ENCODE data around the gene TMPRSS7.

The TMPRSS7 gene, protein sequence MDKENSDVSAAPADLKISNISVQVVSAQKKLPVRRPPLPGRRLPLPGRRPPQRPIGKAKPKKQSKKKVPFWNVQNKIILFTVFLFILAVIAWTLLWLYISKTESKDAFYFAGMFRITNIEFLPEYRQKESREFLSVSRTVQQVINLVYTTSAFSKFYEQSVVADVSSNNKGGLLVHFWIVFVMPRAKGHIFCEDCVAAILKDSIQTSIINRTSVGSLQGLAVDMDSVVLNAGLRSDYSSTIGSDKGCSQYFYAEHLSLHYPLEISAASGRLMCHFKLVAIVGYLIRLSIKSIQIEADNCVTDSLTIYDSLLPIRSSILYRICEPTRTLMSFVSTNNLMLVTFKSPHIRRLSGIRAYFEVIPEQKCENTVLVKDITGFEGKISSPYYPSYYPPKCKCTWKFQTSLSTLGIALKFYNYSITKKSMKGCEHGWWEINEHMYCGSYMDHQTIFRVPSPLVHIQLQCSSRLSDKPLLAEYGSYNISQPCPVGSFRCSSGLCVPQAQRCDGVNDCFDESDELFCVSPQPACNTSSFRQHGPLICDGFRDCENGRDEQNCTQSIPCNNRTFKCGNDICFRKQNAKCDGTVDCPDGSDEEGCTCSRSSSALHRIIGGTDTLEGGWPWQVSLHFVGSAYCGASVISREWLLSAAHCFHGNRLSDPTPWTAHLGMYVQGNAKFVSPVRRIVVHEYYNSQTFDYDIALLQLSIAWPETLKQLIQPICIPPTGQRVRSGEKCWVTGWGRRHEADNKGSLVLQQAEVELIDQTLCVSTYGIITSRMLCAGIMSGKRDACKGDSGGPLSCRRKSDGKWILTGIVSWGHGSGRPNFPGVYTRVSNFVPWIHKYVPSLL

DNA sequence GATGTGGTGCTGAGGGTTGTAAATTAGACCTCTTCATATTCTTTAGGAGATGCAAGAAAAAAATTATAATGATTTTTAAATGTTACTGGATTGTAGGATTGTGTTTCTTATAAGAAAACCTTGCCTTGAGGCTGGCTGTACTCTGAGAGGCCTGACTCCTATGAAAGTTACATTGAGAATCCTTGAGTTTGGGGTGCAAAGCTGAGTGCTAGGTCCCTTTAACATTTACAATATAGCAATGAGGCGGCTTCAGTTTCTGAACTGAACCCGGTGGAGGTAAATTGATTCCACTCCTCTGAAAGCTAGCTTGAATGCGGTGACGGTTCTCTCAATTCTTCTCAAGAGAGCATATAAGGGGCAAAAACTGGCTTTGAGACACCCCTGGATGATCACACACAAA lies at the start of gene TMPRSS7:
Gene TMPRSS7 (plus strand): TSS at position 301 of the 400 bp plus-strand sequence. CDS start 110 bp downstream, outside the sequence.
- no peak for DNase-seq

DNA sequence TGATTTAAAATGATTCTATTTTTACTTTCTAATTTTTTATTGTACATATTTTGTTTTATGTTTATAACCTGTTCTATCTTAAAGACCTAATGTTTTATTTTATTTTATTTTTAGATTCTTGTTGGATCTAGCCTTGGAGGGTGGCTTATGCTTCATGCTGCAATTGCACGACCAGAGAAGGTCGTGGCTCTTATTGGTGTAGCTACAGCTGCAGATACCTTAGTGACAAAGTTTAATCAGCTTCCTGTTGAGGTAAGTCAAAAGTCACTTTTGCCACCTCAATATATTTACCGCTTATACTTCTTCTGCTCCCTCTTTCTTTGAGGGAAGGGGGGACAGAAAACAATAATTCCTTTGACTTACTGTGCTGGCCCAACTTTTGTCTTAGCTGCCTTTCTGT lies 47.7 kb upstream of the TMPRSS7 start:
- DNase-seq = no peak

DNA sequence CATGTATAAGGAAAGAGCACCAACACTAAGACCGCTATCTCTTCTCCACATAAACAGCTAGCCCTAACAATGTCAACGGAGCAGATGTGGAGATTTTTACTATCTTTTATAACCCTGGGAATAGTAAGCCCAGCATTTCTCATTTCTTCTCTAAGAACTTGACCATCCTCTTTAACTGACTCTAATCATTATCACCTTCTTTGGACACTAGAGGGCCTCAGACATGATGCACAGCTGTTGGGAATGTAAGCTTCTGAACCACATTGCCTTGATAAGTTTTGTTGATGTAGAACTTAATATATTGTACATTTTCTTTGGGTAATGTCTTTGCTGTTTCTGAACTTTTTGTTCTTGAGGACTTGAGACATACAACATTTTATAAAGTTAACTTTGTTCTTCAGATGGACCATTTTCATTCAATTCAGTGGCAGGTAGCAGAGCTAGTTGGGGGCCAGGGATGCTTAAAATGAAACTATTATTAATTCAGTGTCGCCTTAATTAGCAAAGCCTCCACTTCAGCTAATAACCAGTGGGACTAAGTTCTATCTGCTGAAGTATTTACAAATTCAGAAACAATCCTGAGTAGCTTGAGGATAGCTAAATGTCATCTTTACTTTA lies 45.4 kb upstream of the TMPRSS7 start:
- no peak for DNase-seq

DNA sequence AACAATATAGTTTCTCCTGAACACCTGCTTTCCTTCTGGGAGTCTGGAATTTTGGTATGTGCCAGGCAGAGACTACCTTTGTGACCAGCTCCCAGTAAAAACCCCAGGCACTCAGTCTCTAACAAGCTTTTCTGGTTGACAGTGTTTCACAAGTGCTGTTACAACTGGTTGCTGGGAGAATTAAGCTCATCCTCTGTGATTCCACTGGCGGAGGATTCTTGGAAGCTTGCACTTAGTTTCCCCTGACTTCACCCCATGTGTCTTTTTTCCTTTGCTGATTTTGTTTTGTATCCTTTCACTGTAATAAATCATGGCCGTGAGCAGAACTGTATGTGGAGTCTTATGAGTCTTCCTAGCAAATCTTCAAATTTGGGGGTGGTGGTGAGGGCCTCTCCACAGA lies 41.5 kb upstream of the TMPRSS7 start:
- DNase-seq = no peak

DNA sequence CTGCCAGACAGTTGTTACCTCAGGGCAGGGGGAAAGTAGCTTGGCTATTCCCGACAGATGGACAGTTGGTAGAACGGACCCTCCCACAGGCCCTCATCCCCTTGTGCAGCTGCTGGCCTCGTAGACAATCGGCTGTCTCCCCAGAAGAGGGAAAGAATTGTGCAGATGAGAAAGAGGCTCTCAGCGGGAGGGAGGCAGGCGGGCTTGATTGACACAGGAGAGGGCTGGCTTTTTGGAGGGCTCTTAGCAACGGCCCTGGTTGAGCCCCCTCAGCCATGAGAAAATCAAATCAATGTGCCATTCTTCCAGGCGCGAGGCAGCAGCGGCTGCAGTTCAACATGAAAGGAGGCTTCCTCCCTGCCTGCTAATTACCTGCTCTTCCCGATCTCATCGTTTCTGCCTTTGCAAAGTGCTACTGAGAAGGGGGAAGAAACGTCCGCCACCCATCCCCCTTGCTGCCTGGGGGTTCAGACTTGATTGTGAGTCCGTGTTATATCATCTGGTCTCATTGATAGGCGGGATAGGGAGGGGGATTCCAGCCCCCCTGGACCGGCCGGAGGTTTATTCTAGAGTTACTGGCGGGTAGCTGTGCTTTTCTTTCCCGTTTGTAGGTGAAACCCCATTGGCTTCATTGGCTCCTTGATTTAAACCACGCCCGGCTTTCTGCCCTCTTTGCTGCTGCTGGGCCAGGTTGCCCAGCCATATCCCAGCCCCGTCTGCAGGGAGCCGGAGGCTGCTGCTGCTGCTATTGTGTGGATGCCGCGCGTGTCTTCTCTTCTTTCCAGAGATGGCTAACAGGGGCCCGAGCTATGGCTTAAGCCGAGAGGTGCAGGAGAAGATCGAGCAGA lies 35.7 kb upstream of the TMPRSS7 start, which contains the start of gene TAGLN3:
Gene TAGLN3 (plus strand): TSS at position 287 of the 848 bp plus-strand sequence. CDS start 501 bp downstream, at position 788.
- no peak for DNase-seq

DNA sequence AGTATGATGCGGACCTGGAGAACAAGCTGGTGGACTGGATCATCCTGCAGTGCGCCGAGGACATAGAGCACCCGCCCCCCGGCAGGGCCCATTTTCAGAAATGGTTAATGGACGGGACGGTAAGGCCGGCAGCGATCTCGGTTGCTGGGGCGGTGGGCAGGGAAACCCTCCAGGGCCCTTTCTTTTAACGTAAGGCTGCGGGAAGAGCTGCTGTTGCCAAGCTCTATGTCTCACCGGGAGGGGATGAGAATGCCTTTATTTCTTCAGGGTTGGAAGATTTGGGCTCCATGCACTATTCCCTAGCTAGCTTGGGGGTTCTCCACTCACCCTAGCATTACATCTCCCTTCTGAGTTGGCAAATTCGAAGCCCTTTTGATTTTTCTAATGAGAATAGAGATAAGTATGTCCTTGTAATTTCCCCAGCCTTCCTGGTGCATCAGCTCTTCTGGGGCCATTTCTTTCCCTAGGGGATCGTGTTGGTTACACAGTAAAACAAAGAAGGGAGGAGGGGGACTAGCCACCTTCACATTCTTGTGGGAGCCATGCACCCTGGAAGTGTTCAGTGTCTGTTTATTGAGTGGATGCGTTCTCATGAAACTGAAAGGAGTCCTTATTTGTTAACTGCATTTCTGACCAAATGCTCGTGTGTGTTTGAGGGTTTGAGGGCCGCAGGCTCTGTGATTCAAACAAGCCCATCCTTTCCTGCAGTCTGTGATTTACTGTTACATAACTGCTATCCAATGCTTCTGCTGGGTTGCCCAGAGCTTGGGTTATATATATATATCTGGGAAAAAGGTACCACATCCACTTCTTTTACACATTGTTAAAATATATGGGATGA lies 34.8 kb upstream of the TMPRSS7 start:
- DNase-seq = no peak

DNA sequence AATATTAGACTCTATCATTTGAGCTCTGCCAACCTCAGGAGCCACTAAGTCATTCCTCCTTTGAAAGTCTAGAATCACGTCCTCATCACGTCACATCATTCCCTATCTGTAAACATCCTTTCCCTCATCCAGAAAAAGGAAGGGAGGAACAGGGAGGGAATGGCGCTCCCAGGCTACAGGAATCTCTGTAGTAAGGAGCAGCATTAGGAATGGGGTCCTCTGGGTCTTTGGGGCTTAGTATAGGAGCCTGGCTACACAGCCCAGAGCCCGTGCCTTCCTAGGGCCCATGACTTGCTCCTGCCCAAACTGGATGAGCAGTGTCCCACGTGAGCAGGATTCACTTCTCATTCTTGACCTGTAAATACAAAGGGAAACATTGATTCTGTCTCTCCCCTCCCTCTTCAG lies 34.2 kb upstream of the TMPRSS7 start:
- no peak for DNase-seq

DNA sequence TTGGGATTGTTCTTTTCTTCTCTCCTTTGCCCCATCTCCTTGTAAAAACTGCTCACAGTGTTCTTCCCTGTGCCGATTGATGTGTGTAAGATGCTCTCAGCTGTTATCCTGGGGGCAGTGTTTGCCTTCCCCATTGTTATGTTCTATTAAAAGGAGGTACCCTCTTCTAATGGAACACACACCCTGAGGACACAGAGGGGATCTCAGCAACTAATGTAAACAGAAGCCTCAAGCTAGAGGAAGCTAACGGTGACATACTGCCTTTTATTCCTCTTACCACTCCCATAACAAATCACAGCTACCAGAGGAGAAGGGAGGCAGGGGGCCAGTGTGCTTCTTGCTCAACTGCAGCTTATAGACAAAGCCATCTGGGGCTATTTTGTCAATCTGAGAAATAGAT lies 33.6 kb upstream of the TMPRSS7 start:
- no peak for DNase-seq

DNA sequence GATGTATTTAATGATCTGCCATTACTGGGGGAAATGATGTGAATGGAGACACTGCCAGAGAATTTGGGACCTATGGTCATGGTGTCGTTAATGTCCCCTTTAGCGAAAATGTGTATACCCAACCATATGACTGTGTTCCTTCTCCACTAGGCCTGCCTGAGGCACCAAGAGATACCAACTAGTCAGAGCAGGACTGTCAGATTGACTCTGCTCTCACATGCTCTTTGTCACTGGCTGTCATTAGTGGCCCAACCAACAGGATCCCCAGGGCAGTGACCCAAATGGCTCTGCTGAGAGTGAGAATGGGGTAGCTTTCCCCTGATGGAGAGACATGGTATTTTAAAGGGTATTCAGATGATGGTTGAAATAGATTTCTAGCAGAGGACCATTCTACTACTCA lies 33.0 kb upstream of the TMPRSS7 start:
- DNase-seq = no peak

DNA sequence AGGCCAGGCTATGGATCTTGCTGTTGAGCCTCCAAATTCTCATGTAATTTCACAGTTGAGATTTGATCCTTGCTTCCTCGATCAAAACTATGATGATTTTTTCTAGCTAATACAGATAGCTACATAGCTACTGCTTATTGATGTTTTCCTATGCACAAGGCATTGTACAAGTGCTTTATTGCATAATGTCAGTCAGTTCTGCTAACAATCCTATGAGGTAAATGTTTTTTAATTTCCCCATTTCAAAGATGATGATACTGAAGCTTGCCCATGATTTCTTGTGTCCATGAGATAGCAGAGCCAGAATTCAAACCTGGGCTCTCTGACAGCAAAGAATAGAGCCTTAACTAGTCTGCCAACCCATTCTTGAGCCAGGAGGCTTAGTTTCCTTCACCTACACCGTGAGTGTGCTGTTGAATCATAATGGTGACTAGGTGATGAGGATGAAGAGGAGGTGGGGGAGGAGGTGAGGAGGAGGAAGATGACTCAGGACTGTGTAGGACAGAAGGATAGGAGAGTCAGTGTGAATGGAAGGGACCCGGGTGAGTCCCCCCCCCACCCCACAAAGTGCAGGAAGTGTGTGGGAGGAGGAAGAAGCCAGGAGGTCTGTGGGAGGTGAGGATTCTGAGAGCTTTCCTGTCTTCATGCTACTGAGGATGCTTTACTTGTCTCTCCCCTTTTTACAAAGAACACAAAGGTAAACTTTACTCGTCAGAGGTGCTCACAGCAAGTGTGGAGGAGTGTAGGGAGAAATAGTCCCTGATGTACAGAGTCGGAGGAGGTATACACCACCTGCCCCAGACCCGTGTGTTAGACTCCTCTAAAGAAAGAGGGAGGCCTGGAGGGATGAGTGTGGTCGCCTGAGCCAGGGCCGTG lies 32.2 kb upstream of the TMPRSS7 start:
- DNase-seq = no peak

DNA sequence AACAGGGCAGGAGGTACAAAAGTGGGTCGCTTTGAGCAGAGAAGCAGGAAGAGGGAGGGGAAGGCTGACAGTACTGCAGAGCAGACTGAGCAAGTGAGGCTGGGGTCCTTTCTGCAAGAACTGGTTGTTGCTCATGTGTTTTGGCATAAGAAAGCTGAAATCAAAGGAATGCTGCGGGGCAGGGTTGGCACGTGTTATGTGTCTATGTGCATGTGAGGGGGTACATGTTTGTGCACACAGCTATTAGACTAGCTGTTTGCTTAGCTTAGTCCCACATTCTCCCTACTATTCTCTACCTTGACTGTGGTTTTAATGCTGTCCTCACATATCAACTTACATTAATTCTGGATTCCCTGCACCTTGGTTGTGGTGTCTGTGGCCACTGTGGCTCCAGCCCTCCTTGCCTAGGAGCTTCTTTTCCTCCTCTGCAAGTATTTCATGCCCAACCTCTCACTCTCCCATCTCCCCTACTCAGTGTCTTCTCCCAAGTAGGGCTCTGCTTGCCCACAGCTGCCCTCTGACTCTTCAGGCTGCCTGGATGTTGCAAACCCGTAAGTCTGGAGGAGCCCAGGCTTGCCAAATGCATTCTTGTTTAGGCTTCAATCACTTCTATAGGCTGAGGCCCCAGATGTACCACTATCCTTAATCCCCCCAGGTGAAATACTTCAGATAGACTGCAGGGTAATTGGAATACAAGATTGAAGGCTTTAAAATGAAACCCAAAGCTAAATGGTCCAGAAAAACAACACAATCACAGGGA lies 31.0 kb upstream of the TMPRSS7 start:
- no peak for DNase-seq

DNA sequence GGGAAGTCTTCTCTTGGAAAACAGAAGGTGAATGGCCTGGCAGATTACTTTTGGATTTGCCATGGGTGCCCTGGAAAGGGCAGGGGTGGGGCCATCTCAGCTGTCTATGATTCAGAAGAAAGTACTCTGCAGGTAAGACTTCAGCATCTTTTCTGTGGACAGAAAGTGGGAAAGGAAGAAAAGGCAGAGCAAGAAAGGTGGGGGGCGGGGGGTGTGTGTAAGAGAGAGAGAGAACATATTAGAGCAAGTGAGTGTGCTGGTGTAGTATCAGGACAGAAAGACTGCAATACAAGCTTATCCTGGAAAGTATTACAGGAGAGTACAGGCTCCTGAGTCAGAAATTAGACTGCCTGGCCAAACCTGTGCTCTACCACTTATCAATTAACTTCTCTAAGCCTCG lies 30.3 kb upstream of the TMPRSS7 start:
- DNase-seq = no peak

DNA sequence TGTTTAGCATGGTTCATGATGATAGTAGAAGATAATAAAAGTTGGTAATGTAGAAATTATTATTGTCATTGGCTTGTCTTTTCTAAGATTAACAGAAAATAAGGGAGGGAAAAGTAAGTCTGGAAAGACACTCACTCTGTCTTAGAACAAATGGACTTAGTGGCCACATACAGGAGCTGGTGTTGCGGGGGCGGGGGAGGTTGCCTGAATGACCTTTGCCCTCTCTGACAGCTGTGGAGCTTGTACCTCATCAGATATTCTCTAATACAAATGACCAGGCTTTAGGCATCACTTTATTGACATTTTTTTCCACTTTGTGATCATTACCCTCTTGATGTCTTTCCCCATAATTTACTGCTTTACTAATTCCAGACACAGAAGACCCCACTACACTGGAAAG lies 29.9 kb upstream of the TMPRSS7 start:
- no peak for DNase-seq

DNA sequence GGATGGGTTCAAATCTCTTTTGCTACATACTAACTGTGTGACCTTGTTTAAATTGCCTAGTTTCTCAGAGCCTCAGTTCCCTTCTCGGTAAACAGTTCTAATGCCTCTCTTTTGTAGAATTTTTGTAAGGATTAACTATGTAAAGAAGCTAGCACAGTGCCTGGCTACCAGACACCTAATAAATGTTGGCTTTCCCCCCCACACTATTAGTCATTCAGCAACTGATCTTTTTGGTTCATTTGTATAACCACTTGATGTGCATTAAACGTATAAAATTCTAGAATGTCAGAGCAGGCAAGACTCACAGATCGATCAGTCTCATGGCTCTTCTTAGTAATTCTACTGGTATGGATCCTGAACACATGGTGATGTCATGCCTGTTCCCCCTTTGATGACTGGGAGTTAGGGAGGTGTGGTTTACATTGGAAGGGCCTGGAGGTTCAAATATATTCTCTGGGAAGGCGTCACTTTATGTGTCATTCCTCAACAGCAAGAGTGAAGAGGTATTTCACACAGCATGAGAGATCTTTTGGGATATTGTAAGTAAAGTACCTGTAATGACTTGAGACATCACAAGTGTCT lies 29.4 kb upstream of the TMPRSS7 start:
- no peak for DNase-seq

DNA sequence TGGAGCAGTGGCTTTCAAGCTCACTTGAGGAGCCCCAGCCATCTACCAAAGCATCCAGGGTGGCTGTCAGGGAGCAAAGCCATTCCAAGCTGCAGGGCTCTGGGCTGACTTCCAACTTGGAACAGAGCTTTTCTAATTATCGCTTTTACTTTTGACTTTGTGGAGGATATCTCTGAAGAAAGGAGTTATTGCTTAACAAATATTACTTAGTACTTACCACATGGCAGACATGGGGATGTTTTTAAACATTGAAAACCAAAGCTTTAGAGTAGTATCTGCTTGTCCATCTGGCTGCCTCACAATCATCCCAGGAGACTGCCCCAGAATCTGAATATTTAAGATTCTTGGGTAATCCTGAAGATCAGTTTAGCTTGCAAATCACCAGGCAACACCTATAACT lies 26.9 kb upstream of the TMPRSS7 start:
- no peak for DNase-seq

DNA sequence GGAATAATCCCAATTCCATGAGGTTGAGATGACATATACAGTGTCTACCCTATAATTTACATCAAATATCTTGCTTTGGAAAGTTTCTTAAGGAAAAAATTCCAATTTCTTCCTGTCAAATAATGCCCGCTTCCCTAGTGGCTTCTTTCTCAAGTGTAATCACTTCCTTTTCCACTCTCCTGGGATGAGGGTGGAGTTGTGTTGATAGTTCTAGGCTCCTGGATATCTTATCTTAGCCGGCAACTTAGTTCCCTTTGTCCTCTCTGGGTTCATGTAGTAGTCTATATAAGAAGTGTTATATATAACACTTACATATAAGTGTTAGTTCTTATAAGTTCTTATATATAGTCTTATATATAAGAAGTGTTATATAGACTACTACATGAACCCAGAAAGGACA lies 24.9 kb upstream of the TMPRSS7 start:
- DNase-seq = no peak

DNA sequence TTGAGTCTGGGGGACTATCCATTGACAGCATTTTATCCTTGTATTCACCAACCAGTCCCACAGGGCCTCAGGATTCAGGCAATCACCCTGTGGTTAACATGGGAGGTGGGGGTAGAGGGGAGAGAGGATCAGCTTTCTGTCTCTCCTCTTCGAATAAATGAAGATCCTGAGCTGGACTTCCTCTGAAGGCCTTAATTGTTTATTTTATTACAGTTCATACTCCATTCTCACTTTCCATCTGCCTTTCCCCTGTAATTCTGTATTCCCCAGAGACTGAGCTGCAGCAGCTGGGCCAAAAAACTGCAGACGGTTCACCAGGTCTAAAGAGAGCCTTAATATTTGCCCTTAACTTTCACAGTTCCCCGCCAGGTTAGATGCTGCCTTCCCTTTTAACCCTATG lies 23.9 kb upstream of the TMPRSS7 start:
- no peak for DNase-seq

DNA sequence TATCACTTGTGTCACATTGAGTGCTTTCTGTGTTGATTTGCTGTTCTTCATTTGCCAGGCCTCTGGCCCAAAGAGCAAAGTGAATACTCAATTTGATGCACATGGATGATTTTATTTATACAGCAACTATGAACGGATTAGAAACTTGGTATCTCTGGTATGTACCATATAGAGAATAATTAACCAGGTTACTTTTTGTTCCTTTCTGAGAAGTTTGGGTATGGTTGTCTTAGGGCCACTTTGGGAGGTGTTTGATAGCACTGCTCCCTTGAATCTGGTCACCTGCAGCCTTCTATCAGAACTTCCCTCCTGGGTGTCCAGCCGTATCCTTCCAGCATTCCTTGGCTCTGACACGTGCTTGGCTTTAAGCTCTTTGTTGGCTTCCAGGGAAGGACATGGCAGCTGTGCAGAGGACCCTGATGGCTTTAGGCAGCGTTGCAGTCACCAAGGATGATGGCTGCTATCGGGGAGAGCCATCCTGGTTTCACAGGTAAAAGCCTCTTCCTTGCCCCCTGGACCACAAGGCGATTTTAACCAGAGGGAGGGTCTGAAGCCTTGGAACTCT lies 23.1 kb upstream of the TMPRSS7 start:
- DNase-seq = no peak
